Panc1 (cell line): Measurements from ENCODE around the gene GPSM1. TPM values are rescaled to one million over a fixed set of nuclear protein-coding genes. Genes with fewer than 3 reads are reported as not detected.

Experiments used
- ATAC-seq: fragments of 200-7000 bp; cut with Tn5 transposase; 2 replicates; pipeline ENCODE4 v1.9.1; 2020; ENCODE audit warnings: mild to moderate bottlenecking, moderate library complexity
- BruUV-seq: library from RNA; stranded (reverse); fragments of 400-500 nt; replicated peaks from 2 replicates; lab custom pipeline; 2021; lab: Mats Ljungman, UMichigan
- CTCF ChIA-PET: fragments of 300-600 bp; sonication (Branson Sonifier 250); formaldehyde crosslinking; loops from one replicate; lab custom pipeline; 2022; ENCODE audit warnings: antibody characterized with exemption; lab: Charles Lee
- POLR2A ChIA-PET: fragments of 300-600 bp; sonication (Branson Sonifier 250); formaldehyde crosslinking; loops from one replicate; lab custom pipeline; 2022; ENCODE audit warnings: antibody characterized with exemption; lab: Charles Lee
- DNase-seq: peaks from one replicate; pipeline ENCODE4 v3.0.0-alpha.2; 2010; ENCODE audit warnings: low read depth, low spot score
- H3K27ac ChIP-seq: 2 replicates; pipeline ENCODE4 v1.5.1; 2011; ENCODE audit warnings: mild to moderate bottlenecking, low read length, inconsistent platforms
- H3K27me3 ChIP-seq: fragments of 200-500 bp; sonication (Bioruptor generic); 2 replicates; pipeline ENCODE4 v1.6.0; 2014; ENCODE audit warnings: low read length, inconsistent platforms; ENCODE audit not compliant: control insufficient read depth, insufficient read depth
- H3K36me3 ChIP-seq: fragments of 200-500 bp; sonication (Bioruptor generic); 2 replicates; pipeline ENCODE4 v1.5.1; 2014; ENCODE audit warnings: inconsistent platforms, mild to moderate bottlenecking, low read length, moderate library complexity; ENCODE audit not compliant: control insufficient read depth, insufficient read depth
- H3K4me1 ChIP-seq: 2 replicates; pipeline ENCODE4 v1.5.1; 2011; ENCODE audit warnings: inconsistent platforms, mild to moderate bottlenecking, low read length, moderate library complexity; ENCODE audit not compliant: control insufficient read depth, insufficient read depth
- H3K4me3 ChIP-seq, 2 experiments: 2 replicates each; pipeline ENCODE4 v1.5.1; 2011 to 2012; ENCODE audit warnings: low read depth in 2 of 2, low read length in 2 of 2, mild to moderate bottlenecking in 2 of 2, inconsistent platforms in 1 of 2, moderate library complexity in 1 of 2
- H3K9me3 ChIP-seq: fragments of 200-500 bp; sonication (Bioruptor generic); 2 replicates; pipeline ENCODE4 v1.5.1; 2014; ENCODE audit warnings: low read depth, mild to moderate bottlenecking, inconsistent platforms, low read length, moderate library complexity; ENCODE audit not compliant: control insufficient read depth, insufficient read depth
- POLR2AphosphoS5 ChIP-seq: IDR thresholded peaks from 2 replicates; pipeline ENCODE4 v1.6.1; 2012; ENCODE audit warnings: mild to moderate bottlenecking, low read depth, low read length, moderate library complexity
- SIN3A ChIP-seq: IDR thresholded peaks from 2 replicates; pipeline ENCODE4 v1.6.1; 2012; ENCODE audit warnings: low read depth, mild to moderate bottlenecking, low read length, moderate library complexity, borderline replicate concordance; ENCODE audit not compliant: insufficient read depth
- TCF7L2 ChIP-seq: IDR thresholded peaks from 2 replicates; pipeline ENCODE4 v1.6.1; 2011; ENCODE audit warnings: mild to moderate bottlenecking, low read depth, low read length, inconsistent platforms
- in situ Hi-C: cut with HindIII; loops from 2 replicates; pipeline ENCODE4 v1.10.0; 2016; ENCODE audit warnings: low sequenced_read_pairs, low pct_unique_long_range_greater_than_20kb
- intact Hi-C: fragments of 100-400 bp; cut with micrococcal nuclease; formaldehyde crosslinking; loops from one replicate; pipeline ENCODE4 v1.10.0; 2022; ENCODE audit not compliant: unreplicated experiment
- total RNA-seq: library from RNA; stranded (reverse); gene quantifications from one replicate; pipeline ENCODE4 v1.2.1, GENCODE V29; 2021; ENCODE audit not compliant: unreplicated experiment
- TF ChIP-seq, protein P1 (sequence below), 2 experiments: IDR thresholded peaks; 2 replicates each; pipeline ENCODE4 v1.6.1; 2011 to 2012; ENCODE audit warnings: low read depth in 2 of 2, control low read depth in 1 of 2, low read length in 1 of 2, mild to moderate bottlenecking in 1 of 2, moderate library complexity in 1 of 2; ENCODE audit not compliant: insufficient read depth in 1 of 2
- TF ChIP-seq, protein P2 (sequence below): fragments of 450-650 bp; IDR thresholded peaks from 2 replicates; pipeline ENCODE4 v1.5.1; 2017; ENCODE audit warnings: mild to moderate bottlenecking

The GPSM1 gene
- total RNA-seq, 1 experiment from 2014 or later: 14.2 TPM

DNA sequence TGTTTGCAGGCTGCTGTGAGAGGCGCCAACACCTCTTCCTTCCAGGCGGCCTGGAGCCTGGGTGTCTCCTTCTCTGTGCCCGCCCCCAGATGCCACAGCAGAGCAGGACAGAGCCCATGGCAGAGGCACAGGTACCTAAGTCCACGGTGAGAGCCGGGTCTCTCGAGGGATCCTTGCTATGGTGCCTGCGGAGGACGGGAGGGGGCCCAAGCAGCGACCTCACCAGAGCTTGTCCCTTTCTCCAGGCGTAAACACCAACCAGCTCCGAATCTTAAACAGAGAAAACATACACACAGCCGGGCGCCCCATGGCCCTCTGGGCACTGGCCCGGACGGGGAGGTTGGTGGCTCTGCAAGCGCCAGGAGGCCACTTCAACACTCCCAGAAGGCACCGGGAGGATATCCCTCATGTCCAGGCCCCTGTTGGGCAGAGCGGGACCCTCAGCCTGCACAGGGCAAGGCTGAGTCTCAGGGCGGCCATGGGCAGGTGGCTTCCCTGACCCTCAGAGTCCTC is 35.3 kb upstream of the GPSM1 start:
- Histone ChIP-seq H3K4me3 (no peak overlapping the region), H3K36me3 (no peaks in the 10 kb centered on the region), H3K4me1 (peaks cover 3% of the 10 kb centered on the region; the same call in 1 of the 2 replicates), H3K9me3 (no peaks in the 10 kb centered on the region), H3K27me3 (no peaks in the 10 kb centered on the region), H3K27ac (no peak overlapping the region)
- ChIA-PET POLR2A (no interaction called here), CTCF (no interaction called here)
- intact Hi-C loops: no loop called here
- ATAC-seq (no peak), DNase-seq (no peak)
- TF ChIP-seq POLR2AphosphoS5: no peak
- TF ChIP-seq, protein P1, sequence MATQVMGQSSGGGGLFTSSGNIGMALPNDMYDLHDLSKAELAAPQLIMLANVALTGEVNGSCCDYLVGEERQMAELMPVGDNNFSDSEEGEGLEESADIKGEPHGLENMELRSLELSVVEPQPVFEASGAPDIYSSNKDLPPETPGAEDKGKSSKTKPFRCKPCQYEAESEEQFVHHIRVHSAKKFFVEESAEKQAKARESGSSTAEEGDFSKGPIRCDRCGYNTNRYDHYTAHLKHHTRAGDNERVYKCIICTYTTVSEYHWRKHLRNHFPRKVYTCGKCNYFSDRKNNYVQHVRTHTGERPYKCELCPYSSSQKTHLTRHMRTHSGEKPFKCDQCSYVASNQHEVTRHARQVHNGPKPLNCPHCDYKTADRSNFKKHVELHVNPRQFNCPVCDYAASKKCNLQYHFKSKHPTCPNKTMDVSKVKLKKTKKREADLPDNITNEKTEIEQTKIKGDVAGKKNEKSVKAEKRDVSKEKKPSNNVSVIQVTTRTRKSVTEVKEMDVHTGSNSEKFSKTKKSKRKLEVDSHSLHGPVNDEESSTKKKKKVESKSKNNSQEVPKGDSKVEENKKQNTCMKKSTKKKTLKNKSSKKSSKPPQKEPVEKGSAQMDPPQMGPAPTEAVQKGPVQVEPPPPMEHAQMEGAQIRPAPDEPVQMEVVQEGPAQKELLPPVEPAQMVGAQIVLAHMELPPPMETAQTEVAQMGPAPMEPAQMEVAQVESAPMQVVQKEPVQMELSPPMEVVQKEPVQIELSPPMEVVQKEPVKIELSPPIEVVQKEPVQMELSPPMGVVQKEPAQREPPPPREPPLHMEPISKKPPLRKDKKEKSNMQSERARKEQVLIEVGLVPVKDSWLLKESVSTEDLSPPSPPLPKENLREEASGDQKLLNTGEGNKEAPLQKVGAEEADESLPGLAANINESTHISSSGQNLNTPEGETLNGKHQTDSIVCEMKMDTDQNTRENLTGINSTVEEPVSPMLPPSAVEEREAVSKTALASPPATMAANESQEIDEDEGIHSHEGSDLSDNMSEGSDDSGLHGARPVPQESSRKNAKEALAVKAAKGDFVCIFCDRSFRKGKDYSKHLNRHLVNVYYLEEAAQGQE (IDR thresholded peaks at IDR 0.05; ENCODE audit: insufficient read depth in 1 of 2, low read depth in 2 of 2, low read length in 1 of 2): no peak
- TF ChIP-seq, protein P2, sequence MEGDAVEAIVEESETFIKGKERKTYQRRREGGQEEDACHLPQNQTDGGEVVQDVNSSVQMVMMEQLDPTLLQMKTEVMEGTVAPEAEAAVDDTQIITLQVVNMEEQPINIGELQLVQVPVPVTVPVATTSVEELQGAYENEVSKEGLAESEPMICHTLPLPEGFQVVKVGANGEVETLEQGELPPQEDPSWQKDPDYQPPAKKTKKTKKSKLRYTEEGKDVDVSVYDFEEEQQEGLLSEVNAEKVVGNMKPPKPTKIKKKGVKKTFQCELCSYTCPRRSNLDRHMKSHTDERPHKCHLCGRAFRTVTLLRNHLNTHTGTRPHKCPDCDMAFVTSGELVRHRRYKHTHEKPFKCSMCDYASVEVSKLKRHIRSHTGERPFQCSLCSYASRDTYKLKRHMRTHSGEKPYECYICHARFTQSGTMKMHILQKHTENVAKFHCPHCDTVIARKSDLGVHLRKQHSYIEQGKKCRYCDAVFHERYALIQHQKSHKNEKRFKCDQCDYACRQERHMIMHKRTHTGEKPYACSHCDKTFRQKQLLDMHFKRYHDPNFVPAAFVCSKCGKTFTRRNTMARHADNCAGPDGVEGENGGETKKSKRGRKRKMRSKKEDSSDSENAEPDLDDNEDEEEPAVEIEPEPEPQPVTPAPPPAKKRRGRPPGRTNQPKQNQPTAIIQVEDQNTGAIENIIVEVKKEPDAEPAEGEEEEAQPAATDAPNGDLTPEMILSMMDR: no peak
- TF ChIP-seq SIN3A: no peak
- no peak for TF ChIP-seq TCF7L2
- in situ Hi-C loops: no loop called here
- BruUV-seq: no TSS peak

DNA sequence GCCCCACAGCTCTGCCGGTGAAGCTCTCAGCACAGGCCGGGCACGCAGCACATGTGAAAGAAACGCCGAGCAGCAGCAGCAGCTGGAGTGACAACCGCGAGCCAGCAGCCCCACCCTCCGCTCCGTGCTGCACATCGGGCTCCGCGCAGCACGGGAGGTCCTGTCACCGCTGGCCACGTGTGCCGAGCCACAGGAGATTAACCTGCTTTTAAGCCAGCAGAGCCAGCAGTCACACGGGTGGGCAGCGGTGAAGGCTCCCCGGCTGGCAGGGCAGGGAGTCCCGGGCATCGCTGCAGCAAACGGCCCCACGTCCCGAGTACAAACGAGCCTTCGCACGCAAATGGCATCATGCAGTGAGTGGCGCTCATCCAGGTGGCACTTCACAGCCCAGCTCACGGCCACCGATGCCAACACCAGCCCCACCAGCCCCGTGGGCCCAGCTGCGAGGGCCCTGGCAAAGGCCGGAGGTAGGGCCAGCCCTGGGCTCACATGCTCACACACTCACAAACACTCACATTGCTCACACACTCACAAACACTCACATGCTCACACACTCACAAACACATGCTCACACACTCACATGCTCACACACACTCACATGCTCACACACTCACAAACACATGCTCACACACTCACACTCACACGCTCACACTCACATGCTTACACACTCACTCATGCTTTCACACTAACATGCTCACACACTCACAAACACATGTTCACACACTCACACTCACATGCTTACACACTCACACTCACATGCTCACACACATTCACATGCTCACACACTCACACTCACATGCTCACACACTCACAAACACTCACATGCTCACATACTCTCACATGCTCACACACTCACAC is 34.5 kb upstream of the GPSM1 start:
- H3K4me3 ChIP-seq: no peak overlapping the region
- H3K4me1 ChIP-seq: peaks cover 3% of the 10 kb centered on the region; the same call in 1 of the 2 replicates
- ChIA-PET CTCF (no interaction called here), POLR2A (no interaction called here)
- in situ Hi-C loops (no loop called here), intact Hi-C loops (no loop called here)
- H3K36me3 ChIP-seq: no peaks in the 10 kb centered on the region
- no peaks in the 10 kb centered on the region for H3K9me3 ChIP-seq
- no peaks in the 10 kb centered on the region for H3K27me3 ChIP-seq
- TF ChIP-seq TCF7L2: no peak
- no peak for TF ChIP-seq POLR2AphosphoS5
- TF ChIP-seq, protein P1 (IDR thresholded peaks at IDR 0.05; ENCODE audit: insufficient read depth in 1 of 2, low read depth in 2 of 2, low read length in 1 of 2): no peak
- TF ChIP-seq, protein P2: no peak
- no peak for TF ChIP-seq SIN3A
- no peak for DNase-seq
- no peak for ATAC-seq
- no TSS peak for BruUV-seq
- H3K27ac ChIP-seq: no peak overlapping the region
